GM21786 (cell line): ENCODE measurements around the gene NCS1.

ENCODE experiments used
- ATAC-seq: cut with Tn5 transposase; IDR thresholded peaks from one replicate; pipeline ENCODE4 v1.9.1; 2021; ENCODE audit not compliant: unreplicated experiment

Gene NCS1

GRCh38 chr9:130193531-130194377, 21.6 kb downstream of the NCS1 start:
- no peak for ATAC-seq

- ATAC-seq: no peak
Measured at GRCh38 chr9:130194378-130194932, 22.3 kb downstream of the NCS1 start.

GRCh38 chr9:130195638-130196037, 23.4 kb downstream of the NCS1 start:
- no peak for ATAC-seq

GRCh38 chr9:130196643-130197042, 24.4 kb downstream of the NCS1 start:
- ATAC-seq: no peak

GRCh38 chr9:130197386-130197785, 25.2 kb downstream of the NCS1 start:
- no peak for ATAC-seq

- no peak for ATAC-seq
Measured at GRCh38 chr9:130197888-130198287, 25.7 kb downstream of the NCS1 start.

- ATAC-seq: no peak
Measured at GRCh38 chr9:130198501-130199179, 26.4 kb downstream of the NCS1 start.

GRCh38 chr9:130199605-130200004, 27.4 kb downstream of the NCS1 start:
- no peak for ATAC-seq

- ATAC-seq: no peak
Measured at GRCh38 chr9:130200038-130200849, 28.0 kb downstream of the NCS1 start.

- ATAC-seq: no peak
Measured at GRCh38 chr9:130201399-130201873, 29.2 kb downstream of the NCS1 start.

GRCh38 chr9:130201974-130202373, 29.8 kb downstream of the NCS1 start:
- ATAC-seq: no peak

GRCh38 chr9:130204341-130204740, 32.1 kb downstream of the NCS1 start:
- ATAC-seq: no peak

GRCh38 chr9:130204959-130205358, 32.8 kb downstream of the NCS1 start:
- no peak for ATAC-seq

- ATAC-seq: no peak
Measured at GRCh38 chr9:130205912-130206311, 33.7 kb downstream of the NCS1 start.

GRCh38 chr9:130206579-130206978, 34.4 kb downstream of the NCS1 start:
- ATAC-seq: no peak

GRCh38 chr9:130207241-130207992, 35.2 kb downstream of the NCS1 start:
- no peak for ATAC-seq

- ATAC-seq: no peak
Measured at GRCh38 chr9:130208600-130209347, 36.6 kb downstream of the NCS1 start.

- no peak for ATAC-seq
Measured at GRCh38 chr9:130209422-130209821, 37.2 kb downstream of the NCS1 start.

- no peak for ATAC-seq
Measured at GRCh38 chr9:130211548-130212226, 39.5 kb downstream of the NCS1 start.
